G401 (cell line): ENCODE measurements around the gene CRYBG2. TPM values are rescaled to one million over a fixed set of nuclear protein-coding genes. Genes with fewer than 3 reads are reported as not detected.

Source experiments
- DNase-seq: peaks from one replicate; pipeline ENCODE4 v3.0.0-alpha.2; 2015; ENCODE audit warnings: low spot score
- in situ Hi-C: cut with HindIII; loops from 2 replicates; pipeline ENCODE4 v1.10.0; 2016; ENCODE audit warnings: low sequenced_read_pairs, mixed read lengths
- total RNA-seq: library from RNA; depleted of rRNA; stranded (reverse); fragments of >200 nt; shearing (Covaris generic); gene quantifications from 2 replicates; pipeline ENCODE4 v1.2.3, GENCODE V29; 2014

The CRYBG2 gene
- total RNA-seq, 1 experiment from 2014 or later, result 5.5 TPM

- in situ Hi-C loops, result no loop called here
- DNase-seq, result no peak
Measured at GRCh38 chr1:26287033-26287711, 66.8 kb downstream of the CRYBG2 start.

DNA sequence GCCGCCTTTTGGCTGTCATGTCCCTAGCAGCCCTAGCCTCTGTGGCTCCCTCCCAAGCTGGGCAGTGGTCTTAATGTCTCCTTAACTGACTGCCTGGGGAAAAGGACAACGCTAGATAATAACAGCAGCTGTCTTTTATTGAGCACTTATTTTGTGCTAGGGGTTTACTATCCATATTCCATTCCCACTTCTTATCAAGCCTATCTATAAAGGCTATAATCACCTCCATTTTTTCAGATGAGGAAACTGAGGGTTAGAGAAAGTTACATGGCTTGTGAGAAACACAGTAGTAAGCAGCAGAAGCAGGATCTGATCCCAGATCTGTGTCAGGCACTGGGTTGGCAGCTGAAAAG, 67.9 kb downstream of the CRYBG2 start:
- in situ Hi-C loops, result no loop called here
- no peak for DNase-seq

DNA sequence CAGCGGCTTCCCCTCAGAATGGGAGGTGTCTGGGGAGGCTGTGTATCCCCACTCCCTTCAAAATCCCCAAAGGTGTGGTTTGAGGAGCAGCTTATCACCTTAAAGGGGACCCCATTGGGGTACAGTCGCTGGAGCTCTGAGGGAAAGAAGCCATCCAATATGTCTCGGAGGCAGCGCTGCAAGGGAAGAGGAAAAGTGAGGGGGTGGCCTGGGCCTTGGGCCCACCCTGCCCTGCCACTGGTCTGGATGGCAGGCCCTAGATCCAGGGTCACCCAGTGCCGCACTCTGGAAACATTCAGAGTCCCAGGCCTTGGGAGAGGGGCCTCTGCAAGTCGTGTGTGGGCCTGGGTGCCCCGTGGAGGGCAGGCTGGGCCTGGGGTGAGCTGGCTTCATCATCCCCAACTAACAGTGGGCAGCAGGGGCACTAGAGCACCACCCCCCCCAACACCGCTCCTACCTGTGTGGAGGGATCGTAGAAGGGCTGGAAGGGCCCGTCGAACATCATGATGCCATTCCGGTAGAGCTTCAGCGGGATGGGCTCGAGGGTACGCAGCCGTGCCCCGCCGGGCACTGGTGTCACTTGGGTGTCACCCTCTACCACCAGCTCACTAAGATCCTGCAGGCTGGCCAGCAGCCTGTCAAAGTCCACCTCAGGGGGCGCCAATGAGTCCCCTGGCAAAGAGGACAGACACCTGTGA, 68.4 kb downstream of the CRYBG2 start:
- in situ Hi-C loops, result no loop called here
- no peak for DNase-seq

DNA sequence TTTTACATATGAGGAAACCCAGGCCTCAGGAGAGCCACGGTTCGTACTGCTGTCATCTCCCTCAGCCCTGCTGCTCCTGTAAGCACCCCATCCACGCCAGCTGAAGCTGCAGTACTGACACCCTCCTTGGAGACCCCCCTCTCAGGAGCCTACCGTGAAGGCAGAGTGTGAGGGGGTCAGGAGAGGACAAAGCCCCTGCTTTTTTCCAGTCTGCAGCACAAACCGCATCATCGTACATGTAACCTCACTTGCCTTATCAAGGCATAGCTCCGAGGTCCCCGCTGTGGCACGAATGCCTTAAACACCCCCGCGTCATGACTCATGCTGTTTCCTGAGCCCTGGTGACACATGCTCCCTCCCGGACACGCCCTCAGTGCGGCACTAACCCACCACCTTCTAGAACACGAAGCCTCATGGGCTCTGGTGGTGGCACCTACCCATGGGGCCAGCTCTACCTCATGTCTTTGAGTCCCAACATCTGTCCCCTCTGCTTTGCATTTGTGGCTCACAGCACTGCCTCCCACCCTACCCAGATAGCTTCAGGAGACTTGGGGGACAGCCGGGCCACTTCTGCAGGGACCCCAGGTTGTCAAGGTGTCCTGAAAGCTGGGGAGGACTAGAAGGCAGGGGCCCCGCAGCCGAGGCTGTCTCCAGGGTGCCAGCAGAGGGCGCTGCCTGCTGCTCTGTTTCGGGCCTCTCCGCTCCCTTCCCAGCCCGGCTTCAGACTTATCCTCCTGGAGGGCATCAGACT, 69.2 kb downstream of the CRYBG2 start:
- in situ Hi-C loops, result no loop called here

GRCh38 chr1:26283871-26284596, 69.9 kb downstream of the CRYBG2 start:
- in situ Hi-C loops, result no loop called here
- no peak for DNase-seq

More for the DNA sequence above, 69.2 kb downstream of the CRYBG2 start:
- DNase-seq, result no peak

DNA sequence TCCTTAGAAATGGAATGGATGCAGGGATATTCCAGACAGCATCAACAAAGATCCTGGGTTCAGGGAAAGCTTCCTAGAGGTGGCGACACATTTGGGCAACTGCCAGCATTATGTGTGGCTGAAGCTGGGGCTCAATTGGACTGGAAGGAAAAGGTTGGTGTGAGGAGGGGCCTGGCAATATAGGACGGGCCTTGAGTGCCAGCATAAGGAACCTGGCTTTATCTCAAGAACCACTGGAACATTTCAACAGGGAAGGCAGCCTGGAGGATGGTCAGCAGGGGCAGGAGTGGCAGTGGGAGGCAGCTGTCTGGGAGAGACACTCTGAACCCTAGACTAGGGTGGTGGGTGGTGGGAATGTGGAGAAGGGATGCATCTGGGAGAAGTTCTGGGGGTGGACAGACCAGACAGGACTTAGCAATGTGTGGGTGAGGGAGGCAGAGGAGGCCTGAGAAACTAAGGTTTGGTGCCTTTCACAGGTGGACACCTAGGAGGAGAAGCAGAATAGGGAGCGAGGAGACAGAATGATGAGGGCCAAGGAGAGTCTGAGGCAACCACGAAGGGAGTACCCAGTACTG, 70.6 kb downstream of the CRYBG2 start:
- in situ Hi-C loops, result no loop called here
- no peak for DNase-seq

- in situ Hi-C loops, result no loop called here
- no peak for DNase-seq
Measured at GRCh38 chr1:26282401-26282918, 71.5 kb downstream of the CRYBG2 start.

DNA sequence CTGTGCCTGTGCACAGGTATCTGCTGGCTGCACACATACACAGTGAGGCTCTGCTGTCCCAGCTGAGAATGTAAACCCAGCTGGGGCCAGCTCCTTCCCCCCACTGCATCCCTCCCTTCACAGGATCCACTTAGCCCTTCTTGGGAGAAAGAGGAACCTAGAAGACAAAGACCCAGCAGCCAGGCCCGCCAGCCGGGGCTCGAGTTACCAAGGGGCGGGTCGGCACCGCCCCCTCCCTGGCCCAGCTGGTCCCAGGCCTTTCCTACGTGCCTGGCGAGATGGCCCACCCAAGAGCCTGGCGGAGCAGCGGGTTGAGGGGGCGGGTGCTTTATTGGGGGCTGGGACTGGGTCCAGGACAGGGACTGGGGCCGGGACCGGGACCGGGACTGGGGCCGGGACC, 72.0 kb downstream of the CRYBG2 start:
- in situ Hi-C loops, result no loop called here
- DNase-seq, result no peak

- in situ Hi-C loops, result no loop called here
- DNase-seq, result no peak
Measured at GRCh38 chr1:26281091-26281958, 72.6 kb downstream of the CRYBG2 start.

DNA sequence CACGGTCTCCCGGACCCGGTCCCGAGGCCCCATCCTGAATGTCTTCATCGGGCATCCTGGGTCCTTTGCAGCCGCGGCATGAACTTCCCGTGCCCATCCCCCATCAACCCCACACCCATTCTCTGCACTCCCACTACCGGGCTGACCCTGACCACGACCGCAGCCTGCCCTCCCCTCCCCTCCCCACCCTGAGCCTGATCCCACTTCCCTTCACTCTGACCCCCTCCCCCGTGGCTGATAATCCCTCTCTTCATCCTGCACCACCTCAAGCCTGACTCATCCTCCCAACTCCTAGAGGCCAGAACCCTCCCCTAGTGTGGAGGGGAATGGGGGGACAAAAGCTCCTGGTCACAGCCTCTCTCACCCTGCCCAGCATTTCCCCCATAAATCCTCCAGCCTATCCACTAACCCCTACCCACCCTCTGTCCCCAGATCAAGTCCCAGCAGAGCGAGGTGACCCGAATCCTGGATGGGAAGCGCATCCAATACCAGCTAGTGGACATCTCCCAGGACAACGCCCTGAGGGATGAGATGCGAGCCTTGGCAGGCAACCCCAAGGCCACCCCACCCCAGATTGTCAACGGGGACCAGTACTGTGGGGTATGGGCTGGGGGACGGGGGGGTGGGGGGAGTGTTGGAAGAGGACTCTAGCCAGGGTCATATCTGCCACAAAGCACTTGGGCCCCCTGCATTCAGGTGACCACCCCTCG, 73.4 kb downstream of the CRYBG2 start:
- peak; percentile 19 for DNase-seq
- in situ Hi-C loops, result no loop called here

- peak; percentile 80 for DNase-seq
- in situ Hi-C loops, result loop anchor here (10.0 kb wide), 1 partner anchor 175 kb away; no protein-coding TSS in a partner anchor
Measured at GRCh38 chr1:26279456-26280332, 74.2 kb downstream of the CRYBG2 start, which contains the start of gene SH3BGRL3. TSS of gene SH3BGRL3 (plus strand) at chr1:26280086. CDS start at chr1:26280156, 70 bp downstream.

DNA sequence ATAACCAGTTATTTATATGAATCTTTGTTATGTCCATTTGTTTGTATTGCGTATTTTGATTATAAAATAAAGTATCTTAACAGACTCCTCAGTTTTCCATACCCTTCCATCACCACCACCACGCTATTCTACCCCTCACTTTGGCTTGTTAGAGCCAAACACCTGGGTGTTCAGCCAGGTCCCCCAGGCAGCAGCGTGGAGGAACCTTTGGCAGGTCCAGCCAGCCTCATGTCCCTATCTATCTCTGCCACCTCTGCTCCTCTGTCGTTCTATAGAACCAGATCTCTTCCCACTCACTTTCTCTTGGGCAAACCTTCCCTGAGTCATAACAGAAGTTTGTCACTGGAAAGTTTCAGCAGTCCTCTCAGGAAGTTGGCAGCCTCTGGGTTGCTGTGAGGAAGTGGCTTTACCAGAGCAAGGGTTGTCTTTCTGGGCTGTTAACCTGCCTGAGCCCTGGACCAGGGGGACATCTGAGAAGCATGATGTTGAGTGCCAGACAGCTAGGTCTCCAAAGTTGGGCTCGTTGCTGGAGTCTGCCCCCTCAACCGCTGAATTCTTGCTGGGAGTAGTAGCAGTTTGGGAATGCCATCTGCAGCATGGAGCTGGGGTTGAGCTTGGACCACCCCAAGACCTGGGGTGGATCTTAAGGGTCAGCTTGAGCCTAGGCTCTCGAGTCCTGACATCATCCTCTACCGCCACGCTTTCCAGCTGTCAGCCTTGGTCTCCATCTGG, 75.0 kb downstream of the CRYBG2 start:
- in situ Hi-C loops, result loop anchor here (10.0 kb wide), 1 partner anchor 174 kb away; no protein-coding TSS in a partner anchor
- DNase-seq, result no peak

DNA sequence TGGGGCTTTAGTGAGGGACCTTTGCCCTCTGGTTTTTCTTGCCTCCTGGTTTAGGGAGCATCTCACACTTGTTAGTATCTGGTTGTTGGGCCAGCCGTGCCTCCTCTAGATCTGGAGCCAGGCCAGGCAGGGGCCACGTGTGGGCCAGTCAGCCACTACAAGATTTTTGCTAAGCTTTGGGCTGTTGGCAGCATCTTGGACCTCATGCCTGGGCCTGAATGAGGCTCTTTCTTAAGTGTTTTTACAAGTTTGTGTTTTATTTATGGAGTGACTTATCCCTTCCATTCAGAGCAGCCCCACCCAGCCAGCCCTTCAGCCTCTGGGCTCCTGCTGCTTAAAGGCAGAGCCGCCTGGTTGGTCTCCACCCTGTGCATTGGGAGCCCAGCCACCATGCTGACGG, 75.6 kb downstream of the CRYBG2 start:
- DNase-seq, result no peak
- in situ Hi-C loops, result loop anchor here (10.0 kb wide), 1 partner anchor 174 kb away; no protein-coding TSS in a partner anchor

GRCh38 chr1:26277719-26278118, 76.2 kb downstream of the CRYBG2 start:
- in situ Hi-C loops, result loop anchor here (10.0 kb wide), 1 partner anchor 173 kb away; no protein-coding TSS in a partner anchor
- no peak for DNase-seq

- DNase-seq, result no peak
- in situ Hi-C loops, result loop anchor here (10.0 kb wide), 1 partner anchor 172 kb away; no protein-coding TSS in a partner anchor
Measured at GRCh38 chr1:26277261-26277661, 76.7 kb downstream of the CRYBG2 start.

GRCh38 chr1:26276432-26276838, 77.5 kb downstream of the CRYBG2 start:
- in situ Hi-C loops, result loop anchor here (10.0 kb wide), 1 partner anchor 172 kb away; no protein-coding TSS in a partner anchor
- DNase-seq, result no peak
